HG03196 (cell line): ENCODE data around the gene TRAF3.

Experiments used
- ATAC-seq: cut with Tn5 transposase; IDR thresholded peaks from one replicate; pipeline ENCODE4 v1.9.1; 2021; ENCODE audit not compliant: unreplicated experiment

Gene TRAF3

DNA sequence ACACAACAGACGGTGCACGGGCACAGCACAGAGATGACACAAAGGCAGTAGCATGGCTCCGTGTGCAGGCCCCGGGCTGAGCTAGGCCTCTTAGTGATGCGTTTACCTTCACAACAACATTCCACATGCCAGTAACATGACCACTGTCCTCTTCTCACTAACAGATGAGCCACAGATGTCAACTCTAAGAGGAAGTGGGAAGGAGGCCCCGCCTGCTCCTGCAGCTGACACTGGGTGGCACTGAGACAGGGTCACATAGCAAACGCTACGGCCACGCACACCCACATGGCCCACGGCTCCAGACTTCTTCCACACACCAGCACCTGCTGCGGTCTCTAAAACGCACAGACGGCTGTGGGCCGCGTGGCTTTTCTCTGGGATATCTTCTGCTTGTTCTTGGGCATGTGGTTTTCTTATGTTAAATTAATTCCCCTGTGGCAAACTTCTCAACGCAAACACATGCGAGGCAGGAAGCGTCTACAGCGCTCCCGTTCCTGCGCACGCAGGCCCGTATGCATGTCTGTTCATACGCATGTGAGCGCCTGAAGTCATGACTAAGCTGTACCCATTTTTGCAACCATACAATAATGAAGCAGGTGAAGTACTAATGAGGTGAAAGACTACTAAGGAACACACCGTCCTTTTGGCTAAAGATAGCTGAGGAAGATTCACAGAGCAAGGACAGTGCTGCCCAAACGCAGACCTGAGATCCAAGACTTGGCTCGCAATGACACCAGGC, 172.0 kb downstream of the TRAF3 start:
- ATAC-seq: no peak

DNA sequence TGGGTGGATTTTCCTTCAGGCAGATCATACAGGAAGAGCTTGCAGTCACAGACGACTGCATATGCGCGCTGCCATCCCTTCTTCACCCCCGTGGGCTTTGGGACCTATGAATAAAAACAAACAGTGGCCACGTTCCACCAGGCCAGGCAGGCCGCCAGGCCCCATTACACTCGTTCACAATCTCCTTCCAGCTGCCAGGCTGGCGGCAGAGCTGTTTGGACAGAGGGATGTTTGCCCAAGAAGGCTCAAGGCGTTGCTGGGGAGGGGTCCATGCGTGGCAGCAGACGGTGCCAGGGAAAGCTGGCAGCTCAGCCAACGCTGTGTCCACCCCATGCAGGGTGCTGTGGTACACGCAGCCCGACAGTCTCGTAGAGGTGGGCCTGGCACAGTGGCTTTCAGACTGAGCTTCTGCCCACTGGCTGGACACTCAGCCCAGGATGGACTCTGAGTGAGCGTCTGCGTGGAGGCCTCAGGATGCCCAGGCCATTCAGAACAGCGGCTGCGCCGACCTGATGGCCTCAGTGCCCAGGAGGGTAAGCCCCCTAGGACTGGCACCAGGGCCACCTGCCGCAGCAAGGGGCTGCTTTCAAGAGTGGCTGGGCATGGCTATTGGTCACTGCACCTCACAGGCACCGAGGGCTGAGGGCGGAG, 172.7 kb downstream of the TRAF3 start:
- ATAC-seq: no peak

DNA sequence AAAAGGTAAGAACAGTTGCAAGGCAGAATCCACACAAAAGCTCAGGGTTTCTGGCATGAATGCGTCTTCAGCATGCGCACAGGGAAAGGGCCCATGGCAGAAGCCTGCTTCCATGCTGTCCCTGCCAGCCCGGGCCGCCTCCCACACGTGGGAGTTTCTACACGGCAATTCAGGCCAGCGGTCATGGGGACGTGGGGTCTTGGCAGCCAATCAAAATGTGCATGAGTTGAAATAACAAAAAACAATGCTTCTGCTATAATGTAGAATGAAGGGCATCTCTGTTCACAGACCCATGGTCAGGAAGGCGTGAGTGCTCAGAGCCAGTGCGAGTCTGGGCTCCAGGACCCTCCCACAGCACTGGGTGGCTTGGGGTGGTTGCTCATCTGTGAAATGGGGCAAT, 173.8 kb downstream of the TRAF3 start:
- ATAC-seq: no peak

DNA sequence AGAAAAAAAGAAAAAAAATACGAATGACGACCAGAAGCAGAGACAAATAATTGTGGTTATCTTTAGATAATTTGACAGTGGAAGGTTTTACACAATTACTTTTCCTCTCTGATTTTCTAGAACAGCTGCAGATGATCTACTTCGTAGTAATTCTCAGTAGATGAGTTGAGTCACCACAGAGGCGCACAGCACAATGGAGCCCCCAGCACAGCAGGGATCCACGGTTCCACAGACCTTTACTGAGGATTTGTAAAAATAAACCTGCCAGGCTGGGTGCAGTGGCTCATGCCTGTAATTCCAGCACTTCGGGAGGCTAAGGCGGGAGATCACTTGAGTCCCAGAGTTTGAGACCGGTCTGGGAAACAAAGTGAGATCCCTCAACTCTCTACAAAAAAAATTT, 174.6 kb downstream of the TRAF3 start:
- no peak for ATAC-seq

DNA sequence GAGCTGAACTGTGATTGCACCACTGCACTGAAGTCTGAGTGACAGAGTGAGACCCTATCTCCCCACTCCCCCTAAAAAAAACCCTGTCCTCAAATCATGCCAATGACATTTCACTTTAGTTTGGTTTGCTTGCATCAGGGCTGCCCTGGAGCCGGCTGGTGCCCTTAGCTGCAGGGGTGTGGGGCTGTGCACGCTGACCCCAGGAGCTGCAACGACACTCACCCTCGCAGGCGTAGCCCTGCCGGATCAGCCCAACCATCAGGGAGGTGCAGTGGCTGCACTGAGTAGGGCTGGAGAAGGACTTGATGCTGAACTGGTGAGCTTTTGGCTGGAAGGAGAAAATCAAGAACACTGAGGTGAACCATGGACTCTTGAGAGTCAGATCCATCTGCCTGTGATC, 175.0 kb downstream of the TRAF3 start:
- no peak for ATAC-seq

DNA sequence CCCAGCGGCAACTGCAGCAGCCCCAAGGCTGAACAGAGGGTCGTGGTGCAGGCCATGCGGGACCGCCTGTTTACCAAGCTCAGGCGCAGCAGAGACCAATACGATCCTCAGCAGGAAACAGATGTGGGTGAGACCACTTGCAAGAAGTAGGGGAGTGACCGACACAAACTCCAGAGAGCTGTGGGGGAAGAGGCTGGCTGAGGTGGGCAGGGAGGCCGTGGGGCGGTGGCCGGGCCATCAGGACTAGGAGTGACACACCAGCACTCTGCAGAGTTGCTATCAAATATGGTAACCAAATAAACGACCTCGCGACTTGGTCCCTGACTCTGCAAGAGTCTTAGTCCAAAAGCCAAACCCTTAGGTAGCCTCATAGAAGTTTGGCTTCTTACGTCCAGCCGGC, 175.9 kb downstream of the TRAF3 start:
- no peak for ATAC-seq

DNA sequence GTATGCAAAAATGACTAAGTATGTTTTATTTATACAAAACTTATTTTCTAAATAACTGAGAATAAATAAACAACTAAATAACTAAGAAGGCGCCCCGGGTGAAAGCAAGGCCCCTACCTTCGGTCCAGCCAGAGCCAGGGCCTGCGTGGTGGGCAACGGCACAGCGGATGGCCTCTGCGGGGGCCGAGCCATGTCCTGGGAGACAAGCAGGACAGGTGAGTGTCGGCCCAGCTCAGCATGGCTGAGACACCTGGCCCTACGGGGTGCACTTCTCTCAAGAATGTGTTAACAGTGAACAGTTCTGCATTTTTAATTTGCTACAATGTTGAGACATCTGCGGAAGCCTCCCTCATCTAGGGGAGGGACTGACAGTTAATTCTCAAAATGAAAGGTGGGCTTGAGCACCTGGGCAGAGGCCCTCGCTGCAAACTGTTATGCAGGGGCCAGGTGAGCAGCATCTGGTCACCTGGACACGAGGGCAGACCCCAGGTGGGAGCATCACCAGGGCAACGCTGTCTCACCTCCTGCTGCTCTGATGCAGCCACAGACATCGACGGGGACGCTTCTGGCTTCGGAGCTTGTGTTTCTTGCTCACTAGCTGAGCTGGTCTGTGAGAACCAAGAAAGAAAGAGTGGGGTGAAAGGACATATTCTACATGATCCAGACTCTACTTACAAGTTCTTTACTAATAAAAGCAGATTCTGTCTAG, 177.0 kb downstream of the TRAF3 start:
- ATAC-seq: no peak

DNA sequence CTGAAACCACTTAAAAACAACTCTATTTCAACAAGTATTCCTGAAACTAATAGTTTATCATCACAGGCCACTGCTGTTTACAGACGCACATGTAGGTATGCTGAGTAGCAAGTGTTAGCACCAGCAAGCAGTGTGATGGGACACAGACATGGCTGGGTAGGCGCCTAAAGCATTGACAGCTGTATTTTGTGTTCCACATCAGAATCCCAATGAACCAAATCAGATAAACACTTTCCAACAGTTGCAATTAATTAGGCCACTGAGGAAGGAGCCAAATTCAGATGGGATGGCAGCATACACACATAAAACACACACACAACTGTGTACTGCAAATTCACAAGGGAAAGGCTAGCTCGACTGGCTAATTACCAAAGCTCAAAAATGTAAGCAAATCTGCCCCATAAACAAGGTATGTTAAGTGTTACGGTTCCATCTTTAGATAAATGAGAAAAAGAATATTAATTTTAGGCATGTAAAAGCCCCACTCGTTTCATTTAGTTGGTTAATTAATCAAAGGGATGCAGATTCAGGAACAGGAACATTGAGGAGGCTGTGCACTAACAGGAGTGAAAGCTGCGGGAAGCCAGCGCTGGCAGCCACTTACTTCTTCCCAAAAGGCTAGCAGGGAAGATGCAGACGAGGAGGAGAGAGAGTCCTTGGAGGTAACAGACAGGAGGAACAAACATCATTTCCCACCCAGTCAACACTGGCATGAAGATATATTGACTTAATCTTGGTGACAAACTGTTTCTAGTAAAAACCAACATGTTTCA, 178.6 kb downstream of the TRAF3 start:
- no peak for ATAC-seq

DNA sequence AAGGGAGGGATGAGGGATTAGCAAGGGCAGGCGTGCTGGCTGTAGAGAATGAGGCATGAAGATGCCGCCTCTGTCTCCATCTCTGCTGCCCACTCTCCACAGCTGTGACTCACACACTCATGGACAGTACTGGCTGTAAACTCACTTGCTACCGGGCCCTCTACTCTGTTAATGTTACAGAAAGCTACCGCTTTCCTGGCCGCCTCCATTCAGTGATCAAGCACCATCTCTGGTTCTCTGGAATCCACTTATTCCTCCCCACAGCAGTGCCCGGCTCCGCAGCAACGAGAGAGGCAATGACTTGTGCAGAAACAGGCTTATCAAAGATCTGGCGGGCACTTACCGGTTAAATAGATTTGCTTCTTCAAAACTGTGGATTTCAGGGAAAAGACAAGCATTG, 180.0 kb downstream of the TRAF3 start:
- no peak for ATAC-seq

DNA sequence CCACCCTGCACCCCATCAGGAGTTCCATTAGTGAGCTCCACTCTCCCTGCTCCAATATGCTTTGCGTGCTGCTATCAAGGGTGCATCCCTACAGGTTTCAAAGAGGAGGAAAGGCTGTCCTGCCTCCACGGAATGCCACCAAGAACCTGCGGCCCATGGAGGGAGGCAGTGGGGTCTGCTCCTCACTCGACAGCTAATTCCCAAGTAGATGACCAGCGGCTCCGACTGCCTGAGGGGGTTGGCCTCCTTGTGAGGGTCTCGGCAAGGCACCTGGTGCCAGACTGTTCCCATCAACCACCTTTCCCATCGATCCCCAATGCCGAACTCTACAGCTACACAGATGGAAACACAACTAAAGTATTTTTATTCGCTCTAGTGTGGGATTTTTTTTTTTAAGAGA, 181.2 kb downstream of the TRAF3 start:
- ATAC-seq: no peak
